NCI-H2196 (cell line): ENCODE measurements around the gene NOL8.

Experiments used
- DNase-seq: peaks from one replicate; lab custom pipeline; 2025; ENCODE audit not compliant: unreplicated experiment; lab: John Stamatoyannopoulos, UW

The NOL8 gene

DNA sequence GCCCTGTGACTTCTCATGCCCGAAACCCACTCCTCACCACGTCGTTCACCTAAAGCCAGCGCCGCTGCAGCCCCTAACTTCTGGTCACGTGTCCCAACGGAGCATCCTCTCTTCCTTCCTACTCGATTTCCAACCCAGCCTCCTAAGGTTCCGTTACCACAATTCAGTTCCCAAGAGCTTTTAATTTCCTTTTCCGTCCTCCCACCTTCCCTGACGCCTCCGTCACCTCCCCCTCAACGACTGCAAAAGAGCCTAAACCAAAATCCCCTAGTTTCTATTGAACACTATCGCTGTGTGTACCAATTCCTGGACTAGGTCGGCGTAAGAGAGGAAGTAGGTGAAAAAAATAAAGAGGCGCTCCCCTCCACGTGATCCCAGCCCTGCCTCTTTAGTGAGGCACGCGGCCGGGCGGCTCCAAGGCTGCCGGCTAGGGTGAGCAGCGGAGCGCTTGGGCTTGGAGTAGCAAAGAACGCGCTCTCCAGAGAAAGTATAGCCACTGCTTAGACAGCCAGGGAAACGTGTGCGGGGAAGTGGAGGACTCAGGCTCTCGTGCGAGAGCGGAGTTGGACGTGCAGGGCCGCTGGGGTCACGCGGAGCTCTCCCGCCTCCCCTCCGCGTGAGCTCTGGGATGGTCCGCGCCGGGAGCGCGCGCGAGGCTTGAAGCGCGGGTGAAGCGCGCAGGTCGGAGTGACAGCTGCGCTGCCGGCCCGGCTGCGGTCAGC is at the start of gene NOL8, which contains the start of gene CENPP:
Gene NOL8, minus strand, starts transcription at position 82 of the 722 bp plus-strand sequence. CDS start 1,189 bp downstream, outside the sequence.
Gene CENPP, plus strand, starts transcription at position 685 of the 722 bp plus-strand sequence.
- peak; percentile 92 for DNase-seq

GRCh38 chr9:92373167-92373566 is 48.0 kb upstream of the NOL8 start:
- no peak for DNase-seq

GRCh38 chr9:92369075-92369474 is 43.9 kb upstream of the NOL8 start:
- no peak for DNase-seq

DNA sequence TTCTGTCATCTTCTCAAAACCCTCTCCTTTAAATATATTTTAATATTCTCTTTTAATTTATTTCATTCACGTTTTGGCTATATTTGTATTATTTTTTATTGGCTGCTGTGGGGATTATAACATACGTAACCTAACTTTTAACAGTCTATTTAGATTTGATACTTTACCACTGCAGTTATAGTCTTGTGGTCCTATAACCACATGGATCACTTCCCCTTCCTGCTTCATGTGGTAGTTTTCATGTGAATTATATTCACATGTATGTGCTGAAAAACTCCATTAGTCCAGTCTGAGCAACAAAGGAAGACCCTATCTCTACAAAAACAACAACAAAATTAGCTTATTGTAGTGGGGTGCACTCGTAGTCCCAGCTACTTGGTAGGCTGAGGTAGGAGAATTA is 34.9 kb upstream of the NOL8 start:
- no peak for DNase-seq

DNA sequence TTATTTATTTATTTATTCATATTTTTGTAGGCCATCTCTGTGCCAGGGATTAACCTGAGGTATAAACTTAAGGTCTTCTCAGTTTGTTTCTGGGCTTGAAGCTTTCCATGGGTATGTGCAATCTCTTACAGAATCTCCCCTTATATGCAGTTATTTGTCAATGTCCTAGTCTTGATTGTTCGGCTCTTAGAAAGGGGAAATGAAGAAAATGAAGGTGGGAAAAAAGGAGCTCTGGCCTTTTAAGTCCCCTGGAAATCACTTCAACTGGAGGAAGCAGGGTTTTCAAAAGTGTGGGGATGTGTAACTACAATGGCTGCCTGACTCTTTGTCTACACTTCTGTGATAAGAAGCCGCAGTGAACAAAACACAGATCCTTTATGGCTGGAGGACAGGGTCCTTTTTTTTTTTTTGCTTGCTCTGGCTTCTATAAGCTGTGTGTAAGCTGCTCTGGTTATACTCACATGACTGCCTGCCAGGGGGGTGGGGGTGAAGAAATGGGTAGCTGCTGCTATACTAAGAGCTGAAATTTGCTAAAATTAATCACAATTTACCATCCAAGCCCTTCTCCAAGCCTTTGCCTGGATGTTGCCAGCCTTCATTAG is 34.3 kb upstream of the NOL8 start:
- DNase-seq: no peak

DNA sequence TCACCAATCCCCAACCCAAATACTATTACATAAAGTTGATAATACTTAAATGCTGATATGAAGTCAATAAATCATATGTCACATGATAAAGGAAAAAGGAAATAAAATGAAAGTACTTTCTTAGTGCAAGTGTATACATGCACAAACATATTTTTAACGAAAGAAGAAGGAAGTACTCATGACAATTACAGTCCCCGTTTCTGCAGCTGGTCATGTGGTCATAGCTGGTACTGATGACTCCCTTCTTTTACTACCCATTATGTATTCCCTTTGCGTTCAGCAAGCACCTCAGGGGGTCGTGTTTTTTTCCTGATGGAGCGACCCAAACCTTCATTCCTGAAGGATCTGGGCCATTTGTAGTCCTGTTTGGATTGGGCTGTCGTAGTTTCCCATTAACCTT is 27.9 kb upstream of the NOL8 start:
- no peak for DNase-seq

DNA sequence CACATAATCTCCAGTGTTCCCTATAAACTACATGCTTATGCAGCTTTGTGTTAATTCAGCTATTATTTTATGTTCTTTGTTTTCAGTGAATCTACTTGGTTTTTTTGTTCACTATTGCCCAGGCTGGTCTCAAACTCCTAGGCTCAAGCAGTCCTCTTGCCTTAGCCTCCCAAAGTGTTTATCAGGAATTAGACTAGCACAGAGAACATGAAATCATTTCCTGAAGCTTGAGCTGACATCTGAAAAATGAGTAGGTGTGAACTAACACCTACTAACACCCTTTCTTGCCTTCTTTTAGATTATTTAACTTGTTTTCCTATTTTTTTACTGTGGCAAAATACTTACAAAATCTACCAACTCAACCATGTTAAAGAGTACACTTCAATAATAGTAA is 25.6 kb upstream of the NOL8 start:
- no peak for DNase-seq

GRCh38 chr9:92349771-92350739 is 24.9 kb upstream of the NOL8 start:
- DNase-seq: no peak

DNA sequence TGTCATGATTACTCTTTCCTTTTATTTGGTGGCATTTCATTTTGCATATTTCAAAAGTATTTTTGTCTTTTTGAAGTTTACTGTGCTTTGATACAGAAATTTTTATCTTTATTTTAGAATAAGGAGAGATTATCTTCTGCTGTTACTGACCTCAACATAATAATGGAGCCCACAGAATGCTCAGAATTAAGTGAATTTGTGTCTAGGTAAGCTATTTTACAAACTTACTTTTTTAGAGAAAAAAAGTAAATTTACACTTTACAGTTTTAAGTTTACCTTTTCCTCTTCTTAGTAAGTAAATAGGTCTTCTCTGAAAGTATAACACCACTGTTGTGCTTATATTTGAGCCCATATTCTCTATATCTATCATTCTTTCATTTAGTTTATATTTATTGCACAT is 20.4 kb upstream of the NOL8 start:
- DNase-seq: no peak

- DNase-seq: no peak
Observed at GRCh38 chr9:92342825-92343488, 17.8 kb upstream of the NOL8 start.

DNA sequence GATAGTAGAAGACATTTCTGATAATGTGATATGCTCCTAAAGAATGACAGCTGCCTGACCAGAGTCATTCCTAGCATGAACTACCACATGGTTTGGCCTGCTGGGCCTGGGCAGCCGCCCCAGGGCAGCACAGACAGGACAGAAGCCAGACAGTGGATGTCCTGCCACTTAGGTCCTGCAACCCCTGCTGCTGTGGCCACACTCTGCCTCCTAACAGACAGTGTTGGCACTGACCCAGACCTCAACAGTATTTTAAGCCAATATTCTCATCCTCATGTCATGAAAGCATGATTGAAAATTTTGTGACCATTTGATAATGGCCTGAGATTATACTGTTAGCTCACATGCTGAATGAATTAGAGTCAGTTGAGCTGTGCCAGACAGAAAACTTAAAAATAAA is 16.4 kb upstream of the NOL8 start:
- DNase-seq: no peak

DNA sequence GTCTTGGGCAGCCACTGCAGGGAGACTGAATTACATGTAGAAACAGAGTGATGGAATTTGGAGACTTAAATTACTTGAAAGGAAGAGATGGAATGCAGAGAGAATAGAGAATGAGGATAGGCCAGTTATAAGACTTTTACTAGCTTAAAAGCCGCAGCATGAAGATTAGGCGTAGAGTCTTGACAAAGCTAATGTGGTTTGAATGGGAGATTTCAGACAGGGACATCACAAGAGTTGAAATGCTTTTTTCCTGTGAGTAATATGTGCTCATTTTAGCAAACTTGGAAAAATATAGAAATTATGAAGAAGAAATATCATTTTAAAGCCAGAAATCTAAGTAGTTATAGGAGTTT is 8.1 kb upstream of the NOL8 start:
- DNase-seq: no peak

GRCh38 chr9:92332577-92333281 is 7.6 kb upstream of the NOL8 start:
- DNase-seq: peak; percentile 41

DNA sequence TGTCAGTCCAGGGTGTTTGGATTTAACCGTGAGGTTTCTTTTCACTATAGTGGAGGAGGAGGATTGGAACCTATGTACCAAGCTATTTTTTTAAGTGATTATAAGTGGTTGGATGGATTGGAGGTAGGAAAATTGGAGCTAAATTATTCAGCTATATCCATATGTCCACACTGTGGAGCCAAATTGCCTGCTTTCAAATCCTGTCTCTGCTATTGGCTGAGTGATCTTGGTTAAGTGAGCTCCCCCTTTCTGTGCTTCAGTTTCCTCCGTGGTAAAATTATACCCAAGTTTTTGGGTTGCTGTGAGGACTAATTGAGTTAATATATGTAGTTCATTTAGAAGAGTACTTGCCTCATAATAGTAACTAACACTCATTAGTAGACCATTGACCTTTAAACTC is 3.1 kb upstream of the NOL8 start:
- DNase-seq: peak; percentile 28

GRCh38 chr9:92327283-92327850 is 2.2 kb upstream of the NOL8 start:
- no peak for DNase-seq

GRCh38 chr9:92325991-92326500 is 896 bp upstream of the NOL8 start:
- DNase-seq: peak; percentile 37

DNA sequence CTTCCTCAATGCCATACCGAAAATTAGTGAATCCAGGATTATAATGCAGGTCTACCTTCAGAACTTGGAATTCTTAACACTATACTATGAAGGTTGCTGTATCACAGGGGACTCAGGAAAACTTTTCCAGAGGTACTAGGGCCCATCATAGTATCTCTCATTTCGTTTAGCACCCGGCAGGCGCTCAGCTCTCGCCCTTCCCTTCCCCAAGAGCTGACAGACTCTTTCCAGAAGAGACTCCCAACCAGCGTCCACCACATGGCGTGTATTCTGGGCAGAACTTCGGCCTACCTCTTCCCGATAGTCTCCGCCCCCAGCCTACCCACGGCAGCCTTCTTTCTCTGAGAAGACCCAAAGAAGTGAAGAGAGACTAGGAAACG is 271 bp downstream of the NOL8 start:
- DNase-seq: no peak

- no peak for DNase-seq
Observed at GRCh38 chr9:92324431-92324830, 719 bp downstream of the NOL8 start.

DNA sequence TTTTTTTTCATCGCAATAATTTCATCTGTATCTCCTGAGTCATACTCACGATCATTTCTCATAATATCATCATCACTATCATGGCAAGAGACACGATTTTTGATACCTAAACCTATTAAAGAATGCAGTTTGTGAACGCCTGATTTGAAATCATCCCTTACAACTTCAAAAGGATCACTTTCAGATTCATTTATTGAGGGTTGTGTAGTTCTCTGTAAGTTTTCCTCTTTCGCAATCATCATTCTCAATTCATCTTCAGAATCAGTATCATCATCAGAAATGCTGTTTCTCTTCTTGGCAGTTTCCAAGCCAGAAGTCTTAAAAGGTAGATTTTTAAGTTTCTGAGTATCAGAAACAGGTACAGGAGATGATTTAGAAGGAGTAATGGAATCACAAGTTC is 9.7 kb downstream of the NOL8 start:
- DNase-seq: no peak

GRCh38 chr9:92313624-92314012 is 11.5 kb downstream of the NOL8 start:
- DNase-seq: no peak
